ENCODE results near the gene CCDC159. TPM values are rescaled to one million over a fixed set of nuclear protein-coding genes. Genes with fewer than 3 reads are reported as not detected.
A peak's percentile ranks its signal among the peaks of the same experiment; 100 is the strongest.
"Not testable (repeated sequence)": the region's sequence is repeated elsewhere in the genome, so short reads cannot be mapped to it uniquely, and the experiment has no call there.

Gene CCDC159
- total and polyA plus RNA-seq, 7 donors: 2.4 to 9.2 (median 5.3) TPM

GRCh38 chr19:11342429-11342828, 3.9 kb upstream of the CCDC159 start:
- no peaks in the 10 kb centered on the region for H3K9me3 ChIP-seq
- no peak overlapping the region for H3K4me3 ChIP-seq
- 93 to 96% (median 95%) methylated on average over 3 of the region's 3 CpGs for WGBS, 3 donors
- H3K4me1 ChIP-seq: peaks cover 14% of the 10 kb centered on the region
- ATAC-seq (no peak), DNase-seq (no peak)
- H3K27me3 ChIP-seq (ENCODE audit: insufficient read depth in 3 of 3, low read length in 2 of 3): no peaks in the 10 kb centered on the region
- TF ChIP-seq CTCF (IDR thresholded peaks at IDR 0.05): no peak
- intact Hi-C loops (cut with DNase I): no loop called here
- H3K36me3 ChIP-seq (ENCODE audit: insufficient read depth in 1 of 2, low read depth in 1 of 2): peaks cover 0 to 22% of the 10 kb centered on the region in 2 donors
- H3K27ac ChIP-seq: no peak overlapping the region

- ATAC-seq (no peak), DNase-seq (no peak)
- 41 to 47% (median 43%) methylated on average over 15 of the region's 15 CpGs for WGBS, 3 donors
- H3K9me3 ChIP-seq: no peaks in the 10 kb centered on the region
- peak overlapping the region; percentile 87 for H3K4me3 ChIP-seq
- TF ChIP-seq CTCF (IDR thresholded peaks at IDR 0.05): no peak
- peak overlapping the region; percentile 76 for H3K27ac ChIP-seq
- peaks cover 14% of the 10 kb centered on the region for H3K4me1 ChIP-seq
- H3K36me3 ChIP-seq (ENCODE audit: insufficient read depth in 1 of 2, low read depth in 1 of 2): peaks cover 0 to 22% of the 10 kb centered on the region in 2 donors
- intact Hi-C loops (cut with DNase I): no loop called here
- H3K27me3 ChIP-seq (ENCODE audit: insufficient read depth in 3 of 3, low read length in 2 of 3): no peaks in the 10 kb centered on the region
Measured at GRCh38 chr19:11345122-11345803, 1.1 kb upstream of the CCDC159 start.

GRCh38 chr19:11347546-11348039, 1.3 kb downstream of the CCDC159 start:
- Histone ChIP-seq H3K27ac (peak overlapping the region; percentile 76), H3K36me3 (ENCODE audit: insufficient read depth in 1 of 2, low read depth in 1 of 2) (peaks cover 0 to 8% of the 10 kb centered on the region in 2 donors), H3K9me3 (no peaks in the 10 kb centered on the region), H3K4me3 (no peak overlapping the region), H3K27me3 (ENCODE audit: insufficient read depth in 3 of 3, low read length in 2 of 3) (no peaks in the 10 kb centered on the region), H3K4me1 (peaks cover 14% of the 10 kb centered on the region)
- 65 to 79% (median 71%) methylated on average over 7 of the region's 7 CpGs for WGBS, 3 donors
- ATAC-seq (no peak), DNase-seq (no peak)
- intact Hi-C loops (cut with DNase I): no loop called here
- TF ChIP-seq CTCF (IDR thresholded peaks at IDR 0.05): no peak

GRCh38 chr19:11349171-11349570, 2.9 kb downstream of the CCDC159 start:
- Histone ChIP-seq H3K9me3 (no peaks in the 10 kb centered on the region), H3K36me3 (ENCODE audit: insufficient read depth in 1 of 2, low read depth in 1 of 2) (no peaks in the 10 kb centered on the region), H3K4me3 (no peak overlapping the region), H3K27ac (no peak overlapping the region), H3K27me3 (ENCODE audit: insufficient read depth in 3 of 3, low read length in 2 of 3) (no peaks in the 10 kb centered on the region), H3K4me1 (peaks cover 12% of the 10 kb centered on the region)
- 89 to 90% (median 90%) methylated on average over 4 of the region's 4 CpGs for WGBS, 3 donors
- intact Hi-C loops (cut with DNase I): no loop called here
- ATAC-seq (no peak), DNase-seq (no peak)
- no peak for TF ChIP-seq CTCF (IDR thresholded peaks at IDR 0.05)

- H3K27me3 ChIP-seq (ENCODE audit: insufficient read depth in 3 of 3, low read length in 2 of 3); DNase-seq; intact Hi-C loops (cut with DNase I); H3K4me1 ChIP-seq; ATAC-seq; H3K27ac ChIP-seq; H3K9me3 ChIP-seq; H3K4me3 ChIP-seq: not testable (repeated sequence)
- peaks cover 0 to 13% of the 10 kb centered on the region in 2 donors for H3K36me3 ChIP-seq (ENCODE audit: insufficient read depth in 1 of 2, low read depth in 1 of 2)
- WGBS, 3 donors: 97% methylated on average over 4 of the region's 4 CpGs
Measured at GRCh38 chr19:11354102-11354501, 7.8 kb downstream of the CCDC159 start.
